ENCODE results near the gene KRTAP4-7.
"Not testable (repeated sequence)": the region's sequence is repeated elsewhere in the genome, so short reads cannot be mapped to it uniquely, and the experiment has no call there.

The KRTAP4-7 gene

GRCh38 chr17:41084100-41084856 is at the start of gene KRTAP4-7:
KRTAP4-7 (plus strand) TSS chr17:41084150; CDS start chr17:41084207, 57 bp downstream.
- H3K4me1 ChIP-seq (ENCODE audit: insufficient read depth, low read length); H3K27me3 ChIP-seq (ENCODE audit: control insufficient read depth in 1 of 2, insufficient read depth in 2 of 2, low read length in 2 of 2); H3K4me3 ChIP-seq (ENCODE audit: low read depth in 1 of 2, low read length in 2 of 2): not testable (repeated sequence)

GRCh38 chr17:41034346-41034935 is 49.5 kb upstream of the KRTAP4-7 start, which contains the start of gene KRTAP1-3:
KRTAP1-3 (minus strand) TSS chr17:41034874; CDS start chr17:41034821, 53 bp downstream.
- not testable (repeated sequence) for H3K9ac ChIP-seq (ENCODE audit: low read length); H3K36me3 ChIP-seq (ENCODE audit: insufficient read depth, low read length); H3K27ac ChIP-seq (ENCODE audit: low read depth, low read length); H3K4me1 ChIP-seq (ENCODE audit: insufficient read depth, low read length); H3K4me3 ChIP-seq (ENCODE audit: low read depth in 1 of 2, low read length in 2 of 2); H3K9me3 ChIP-seq (ENCODE audit: low read length); H3K27me3 ChIP-seq (ENCODE audit: control insufficient read depth in 1 of 2, insufficient read depth in 2 of 2, low read length in 2 of 2)

More at GRCh38 chr17:41084100-41084856, at the start of gene KRTAP4-7:
- H3K9me3 ChIP-seq (ENCODE audit: low read length); H3K9ac ChIP-seq (ENCODE audit: low read length); H3K36me3 ChIP-seq (ENCODE audit: insufficient read depth, low read length); H3K27ac ChIP-seq (ENCODE audit: low read depth, low read length): not testable (repeated sequence)

GRCh38 chr17:41037853-41038350 is 46.0 kb upstream of the KRTAP4-7 start:
- no peaks in the 10 kb centered on the region for H3K4me1 ChIP-seq (ENCODE audit: insufficient read depth, low read length)
- no peaks in the 10 kb centered on the region for H3K27me3 ChIP-seq (ENCODE audit: control insufficient read depth in 1 of 2, insufficient read depth in 2 of 2, low read length in 2 of 2)
- no peak overlapping the region for H3K27ac ChIP-seq (ENCODE audit: low read depth, low read length)
- no peak overlapping the region for H3K9ac ChIP-seq (ENCODE audit: low read length)
- no peaks in the 10 kb centered on the region for H3K36me3 ChIP-seq (ENCODE audit: insufficient read depth, low read length)
- H3K4me3 ChIP-seq (ENCODE audit: low read depth in 1 of 2, low read length in 2 of 2) = no peak overlapping the region
- no peaks in the 10 kb centered on the region for H3K9me3 ChIP-seq (ENCODE audit: low read length)

- not testable (repeated sequence) for H3K4me3 ChIP-seq (ENCODE audit: low read depth in 1 of 2, low read length in 2 of 2); H3K36me3 ChIP-seq (ENCODE audit: insufficient read depth, low read length); H3K27ac ChIP-seq (ENCODE audit: low read depth, low read length); H3K4me1 ChIP-seq (ENCODE audit: insufficient read depth, low read length); H3K9ac ChIP-seq (ENCODE audit: low read length); H3K27me3 ChIP-seq (ENCODE audit: control insufficient read depth in 1 of 2, insufficient read depth in 2 of 2, low read length in 2 of 2); H3K9me3 ChIP-seq (ENCODE audit: low read length)
These were observed 43.0 kb upstream of the KRTAP4-7 start, which contains the start of gene KRTAP1-1 for GRCh38 chr17:41040783-41041571. KRTAP1-1 (minus strand) TSS chr17:41041450; CDS start chr17:41041397, 53 bp downstream.

GRCh38 chr17:41042953-41043352 is 41.0 kb upstream of the KRTAP4-7 start:
- H3K27ac ChIP-seq (ENCODE audit: low read depth, low read length) = no peak overlapping the region
- no peaks in the 10 kb centered on the region for H3K27me3 ChIP-seq (ENCODE audit: control insufficient read depth in 1 of 2, insufficient read depth in 2 of 2, low read length in 2 of 2)
- H3K4me3 ChIP-seq (ENCODE audit: low read depth in 1 of 2, low read length in 2 of 2) = no peak overlapping the region
- H3K9ac ChIP-seq (ENCODE audit: low read length) = no peak overlapping the region
- no peaks in the 10 kb centered on the region for H3K36me3 ChIP-seq (ENCODE audit: insufficient read depth, low read length)
- H3K4me1 ChIP-seq (ENCODE audit: insufficient read depth, low read length) = no peaks in the 10 kb centered on the region
- H3K9me3 ChIP-seq (ENCODE audit: low read length) = no peaks in the 10 kb centered on the region

GRCh38 chr17:41046735-41047465 is 37.0 kb upstream of the KRTAP4-7 start, which contains the start of gene KRTAP2-1:
KRTAP2-1 (minus strand) TSS chr17:41047316; CDS start chr17:41047267, 49 bp downstream.
- H3K27ac ChIP-seq (ENCODE audit: low read depth, low read length); H3K9me3 ChIP-seq (ENCODE audit: low read length); H3K27me3 ChIP-seq (ENCODE audit: control insufficient read depth in 1 of 2, insufficient read depth in 2 of 2, low read length in 2 of 2); H3K4me3 ChIP-seq (ENCODE audit: low read depth in 1 of 2, low read length in 2 of 2); H3K4me1 ChIP-seq (ENCODE audit: insufficient read depth, low read length); H3K36me3 ChIP-seq (ENCODE audit: insufficient read depth, low read length); H3K9ac ChIP-seq (ENCODE audit: low read length): not testable (repeated sequence)

GRCh38 chr17:41048441-41048840 is 35.5 kb upstream of the KRTAP4-7 start:
- Histone ChIP-seq H3K4me1 (ENCODE audit: insufficient read depth, low read length) (no peaks in the 10 kb centered on the region), H3K36me3 (ENCODE audit: insufficient read depth, low read length) (no peaks in the 10 kb centered on the region), H3K27me3 (ENCODE audit: control insufficient read depth in 1 of 2, insufficient read depth in 2 of 2, low read length in 2 of 2) (no peaks in the 10 kb centered on the region), H3K9ac (ENCODE audit: low read length) (no peak overlapping the region), H3K4me3 (ENCODE audit: low read depth in 1 of 2, low read length in 2 of 2) (no peak overlapping the region), H3K27ac (ENCODE audit: low read depth, low read length) (no peak overlapping the region), H3K9me3 (ENCODE audit: low read length) (no peaks in the 10 kb centered on the region)

GRCh38 chr17:41049110-41049509 is 34.8 kb upstream of the KRTAP4-7 start:
- H3K9ac ChIP-seq (ENCODE audit: low read length) = no peak overlapping the region
- H3K36me3 ChIP-seq (ENCODE audit: insufficient read depth, low read length) = no peaks in the 10 kb centered on the region
- no peaks in the 10 kb centered on the region for H3K9me3 ChIP-seq (ENCODE audit: low read length)
- H3K4me3 ChIP-seq (ENCODE audit: low read depth in 1 of 2, low read length in 2 of 2) = no peak overlapping the region
- H3K27ac ChIP-seq (ENCODE audit: low read depth, low read length) = no peak overlapping the region
- H3K27me3 ChIP-seq (ENCODE audit: control insufficient read depth in 1 of 2, insufficient read depth in 2 of 2, low read length in 2 of 2) = no peaks in the 10 kb centered on the region
- H3K4me1 ChIP-seq (ENCODE audit: insufficient read depth, low read length) = no peaks in the 10 kb centered on the region

- no peaks in the 10 kb centered on the region for H3K4me1 ChIP-seq (ENCODE audit: insufficient read depth, low read length)
- H3K4me3 ChIP-seq (ENCODE audit: low read depth in 1 of 2, low read length in 2 of 2) = no peak overlapping the region
- no peak overlapping the region for H3K27ac ChIP-seq (ENCODE audit: low read depth, low read length)
- H3K9ac ChIP-seq (ENCODE audit: low read length) = no peak overlapping the region
- H3K9me3 ChIP-seq (ENCODE audit: low read length) = no peaks in the 10 kb centered on the region
- H3K27me3 ChIP-seq (ENCODE audit: control insufficient read depth in 1 of 2, insufficient read depth in 2 of 2, low read length in 2 of 2) = no peaks in the 10 kb centered on the region
- H3K36me3 ChIP-seq (ENCODE audit: insufficient read depth, low read length) = no peaks in the 10 kb centered on the region
These were observed 31.4 kb upstream of the KRTAP4-7 start for GRCh38 chr17:41052566-41052965.

GRCh38 chr17:41054025-41054424 is 29.9 kb upstream of the KRTAP4-7 start:
- no peaks in the 10 kb centered on the region for H3K9me3 ChIP-seq (ENCODE audit: low read length)
- no peak overlapping the region for H3K27ac ChIP-seq (ENCODE audit: low read depth, low read length)
- no peak overlapping the region for H3K9ac ChIP-seq (ENCODE audit: low read length)
- H3K36me3 ChIP-seq (ENCODE audit: insufficient read depth, low read length) = no peaks in the 10 kb centered on the region
- H3K4me1 ChIP-seq (ENCODE audit: insufficient read depth, low read length) = no peaks in the 10 kb centered on the region
- H3K4me3 ChIP-seq (ENCODE audit: low read depth in 1 of 2, low read length in 2 of 2) = no peak overlapping the region
- H3K27me3 ChIP-seq (ENCODE audit: control insufficient read depth in 1 of 2, insufficient read depth in 2 of 2, low read length in 2 of 2) = no peaks in the 10 kb centered on the region

- not testable (repeated sequence) for H3K9me3 ChIP-seq (ENCODE audit: low read length); H3K36me3 ChIP-seq (ENCODE audit: insufficient read depth, low read length); H3K4me3 ChIP-seq (ENCODE audit: low read depth in 1 of 2, low read length in 2 of 2); H3K27ac ChIP-seq (ENCODE audit: low read depth, low read length); H3K9ac ChIP-seq (ENCODE audit: low read length); H3K4me1 ChIP-seq (ENCODE audit: insufficient read depth, low read length); H3K27me3 ChIP-seq (ENCODE audit: control insufficient read depth in 1 of 2, insufficient read depth in 2 of 2, low read length in 2 of 2)
These were observed 29.4 kb upstream of the KRTAP4-7 start for GRCh38 chr17:41054556-41054955.
